Fibroblast of lung (primary cell): ENCODE results near the gene KCNK4. TPM values are rescaled to one million over a fixed set of nuclear protein-coding genes. Genes with fewer than 3 reads are reported as not detected.

Experiments used
- DNase-seq, 2 donors: peaks; one replicate each; pipeline versions ENCODE4 v3.0.0 to v3.0.0-alpha.2; 2010; ENCODE audit warnings: low read depth in 2 of 2
- H2AFZ ChIP-seq: 2 replicates; pipeline ENCODE4 v1.5.1; 2012; ENCODE audit warnings: low read length, control low read depth, inconsistent platforms
- H3K27ac ChIP-seq: 2 replicates; pipeline ENCODE4 v1.5.1; 2011; ENCODE audit warnings: low read length, control low read depth; ENCODE audit not compliant: insufficient read depth
- H3K27me3 ChIP-seq: 2 replicates; pipeline ENCODE4 v1.5.1; 2011; ENCODE audit warnings: mild to moderate bottlenecking, low read length; ENCODE audit not compliant: control insufficient read depth, insufficient read depth
- H3K36me3 ChIP-seq: 2 replicates; pipeline ENCODE4 v1.5.1; 2011; ENCODE audit warnings: low read length; ENCODE audit not compliant: control insufficient read depth, insufficient read depth
- H3K4me1 ChIP-seq: 2 replicates; pipeline ENCODE4 v1.5.1; 2011; ENCODE audit warnings: low read length; ENCODE audit not compliant: control insufficient read depth, insufficient read depth; ENCODE audit errors: extremely low read depth
- H3K4me2 ChIP-seq: 2 replicates; pipeline ENCODE4 v1.5.1; 2011; ENCODE audit warnings: low read length, control low read depth; ENCODE audit not compliant: insufficient read depth; ENCODE audit errors: extremely low read depth
- H3K4me3 ChIP-seq, 4 experiments: fragments of 200-600 bp in 1 of 4; sonication (generic) in 1 of 4; replicated peaks in 1 of 4; 2 replicates each; pipeline ENCODE4 v1.5.1; 2011 to 2016; ENCODE audit warnings: low read length in 4 of 4, low read depth in 3 of 4, mild to moderate bottlenecking in 3 of 4, control low read depth in 2 of 4, inconsistent platforms in 1 of 4, mixed read lengths in 1 of 4; ENCODE audit not compliant: insufficient read depth in 1 of 4; ENCODE audit errors: control extremely low read depth in 1 of 4
- H3K79me2 ChIP-seq: 2 replicates; pipeline ENCODE4 v1.5.1; 2012; ENCODE audit warnings: mild to moderate bottlenecking, low read length, inconsistent platforms; ENCODE audit not compliant: control insufficient read depth, insufficient read depth
- H3K9ac ChIP-seq: 2 replicates; pipeline ENCODE4 v1.5.1; 2011; ENCODE audit warnings: mild to moderate bottlenecking, low read length, control low read depth; ENCODE audit not compliant: insufficient read depth
- H3K9me3 ChIP-seq: 2 replicates; pipeline ENCODE4 v1.5.1; 2012; ENCODE audit warnings: low read depth, low read length; ENCODE audit not compliant: control insufficient read depth, insufficient read depth
- H4K20me1 ChIP-seq: 2 replicates; pipeline ENCODE4 v1.5.1; 2011; ENCODE audit warnings: low read length; ENCODE audit not compliant: control insufficient read depth, insufficient read depth; ENCODE audit errors: extremely low read depth
- EZH2 ChIP-seq: IDR thresholded peaks from 2 replicates; pipeline ENCODE4 v1.5.1; 2012; ENCODE audit warnings: low read length, control low read depth, mild to moderate bottlenecking; ENCODE audit errors: missing control alignments
- polyA plus RNA-seq, 2 donors: library from polyadenylated mRNA; depleted of rRNA in 1 of 2; stranded (reverse) in 1 of 2; unstranded in 1 of 2; fragments of >200 nt; gene quantifications; 2 replicates each; pipeline ENCODE4 v1.2.1, GENCODE V29; 2011 to 2012; ENCODE audit warnings: missing spikeins in 1 of 2
- total RNA-seq: library from RNA; depleted of rRNA; stranded (reverse); fragments of >200 nt; gene quantifications from 2 replicates; pipeline ENCODE4 v1.2.1, GENCODE V29; 2014
- TF ChIP-seq, protein P1 (sequence below), 2 donors: IDR thresholded peaks in 1 of 2; conservative IDR thresholded peaks in 1 of 2; 1 replicate in 1 of 2; 2 replicates in 1 of 2; pipeline ENCODE4 v1.5.1; 2011 to 2012; ENCODE audit warnings: low read length in 2 of 2, control low read depth in 1 of 2, inconsistent platforms in 1 of 2, low read depth in 1 of 2, mild to moderate bottlenecking in 1 of 2

Gene KCNK4
- total and polyA plus RNA-seq, 2 donors (not counting 1 experiment from before 2014, with no cell fraction given), result not detected

GRCh38 chr11:64343767-64344559 lies 52.9 kb downstream of the KCNK4 start:
- Histone ChIP-seq H3K27ac (no peak overlapping the region), H3K4me2 (no peak overlapping the region), H3K4me3 (no peak overlapping the region), H3K9me3 (no peaks in the 10 kb centered on the region), H3K27me3 (no peaks in the 10 kb centered on the region), H2AFZ (no peak overlapping the region), H3K4me1 (peaks cover 5% of the 10 kb centered on the region), H4K20me1 (no peaks in the 10 kb centered on the region), H3K79me2 (no peaks in the 10 kb centered on the region), H3K9ac (no peak overlapping the region), H3K36me3 (no peaks in the 10 kb centered on the region)
- TF ChIP-seq EZH2, result no peak
- TF ChIP-seq, protein P1, sequence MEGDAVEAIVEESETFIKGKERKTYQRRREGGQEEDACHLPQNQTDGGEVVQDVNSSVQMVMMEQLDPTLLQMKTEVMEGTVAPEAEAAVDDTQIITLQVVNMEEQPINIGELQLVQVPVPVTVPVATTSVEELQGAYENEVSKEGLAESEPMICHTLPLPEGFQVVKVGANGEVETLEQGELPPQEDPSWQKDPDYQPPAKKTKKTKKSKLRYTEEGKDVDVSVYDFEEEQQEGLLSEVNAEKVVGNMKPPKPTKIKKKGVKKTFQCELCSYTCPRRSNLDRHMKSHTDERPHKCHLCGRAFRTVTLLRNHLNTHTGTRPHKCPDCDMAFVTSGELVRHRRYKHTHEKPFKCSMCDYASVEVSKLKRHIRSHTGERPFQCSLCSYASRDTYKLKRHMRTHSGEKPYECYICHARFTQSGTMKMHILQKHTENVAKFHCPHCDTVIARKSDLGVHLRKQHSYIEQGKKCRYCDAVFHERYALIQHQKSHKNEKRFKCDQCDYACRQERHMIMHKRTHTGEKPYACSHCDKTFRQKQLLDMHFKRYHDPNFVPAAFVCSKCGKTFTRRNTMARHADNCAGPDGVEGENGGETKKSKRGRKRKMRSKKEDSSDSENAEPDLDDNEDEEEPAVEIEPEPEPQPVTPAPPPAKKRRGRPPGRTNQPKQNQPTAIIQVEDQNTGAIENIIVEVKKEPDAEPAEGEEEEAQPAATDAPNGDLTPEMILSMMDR (conservative IDR thresholded peaks at IDR 0.05 in 1 of 2, IDR thresholded peaks at IDR 0.05 in 1 of 2; ENCODE audit: low read depth in 1 of 2, low read length in 2 of 2), result no peak
- DNase-seq, result no peak

GRCh38 chr11:64344787-64345186 lies 53.7 kb downstream of the KCNK4 start:
- Histone ChIP-seq H3K4me3 (no peak overlapping the region), H3K36me3 (no peaks in the 10 kb centered on the region), H4K20me1 (no peaks in the 10 kb centered on the region), H3K9me3 (no peaks in the 10 kb centered on the region), H2AFZ (no peak overlapping the region), H3K27ac (no peak overlapping the region), H3K4me1 (peaks cover 5% of the 10 kb centered on the region), H3K4me2 (no peak overlapping the region), H3K27me3 (no peaks in the 10 kb centered on the region), H3K79me2 (no peaks in the 10 kb centered on the region), H3K9ac (no peak overlapping the region)
- TF ChIP-seq, protein P1 (conservative IDR thresholded peaks at IDR 0.05 in 1 of 2, IDR thresholded peaks at IDR 0.05 in 1 of 2; ENCODE audit: low read depth in 1 of 2, low read length in 2 of 2), result no peak
- no peak for TF ChIP-seq EZH2
- no peak for DNase-seq

DNA sequence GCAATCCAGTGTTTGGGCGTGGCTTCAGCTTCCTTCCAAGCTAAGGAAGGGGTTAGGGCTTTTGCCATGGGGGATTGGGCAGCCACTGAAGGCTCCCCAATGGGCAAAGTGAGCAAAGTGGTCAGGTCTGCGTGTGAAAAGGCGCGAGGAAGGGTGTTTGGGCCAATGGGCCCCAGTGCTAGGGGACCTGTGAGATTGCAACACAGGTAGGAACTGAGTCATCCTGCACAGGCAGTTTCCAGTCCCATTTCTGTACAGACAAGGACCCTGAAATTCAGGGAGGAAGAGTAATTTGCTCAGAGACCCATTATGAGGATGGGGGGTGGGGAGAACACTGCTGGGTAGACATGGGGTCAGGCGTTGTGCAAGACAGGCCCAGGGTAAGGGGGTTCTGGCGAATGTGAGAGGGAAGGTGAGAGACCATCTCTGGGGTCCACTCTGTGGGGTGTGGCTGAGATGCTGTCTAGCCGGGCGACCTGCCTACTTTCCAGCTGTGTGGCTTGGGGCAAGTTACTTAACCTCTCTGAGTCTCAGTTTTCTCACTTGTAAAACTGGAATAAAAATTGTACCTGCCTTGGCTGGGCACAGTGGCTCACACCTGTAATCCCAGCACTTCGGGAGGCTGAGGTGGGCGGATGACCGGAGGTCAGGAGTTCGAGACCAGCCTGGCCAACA lies 56.2 kb downstream of the KCNK4 start:
- H3K4me3 ChIP-seq, result no peak overlapping the region
- no peak for DNase-seq
- no peaks in the 10 kb centered on the region for H3K79me2 ChIP-seq
- H3K27me3 ChIP-seq, result no peaks in the 10 kb centered on the region
- no peak overlapping the region for H2AFZ ChIP-seq
- H3K9me3 ChIP-seq, result no peaks in the 10 kb centered on the region
- H3K27ac ChIP-seq, result no peak overlapping the region
- no peaks in the 10 kb centered on the region for H3K36me3 ChIP-seq
- H4K20me1 ChIP-seq, result no peaks in the 10 kb centered on the region
- no peaks in the 10 kb centered on the region for H3K4me1 ChIP-seq
- no peak overlapping the region for H3K9ac ChIP-seq
- no peak overlapping the region for H3K4me2 ChIP-seq
- TF ChIP-seq, protein P1 (conservative IDR thresholded peaks at IDR 0.05 in 1 of 2, IDR thresholded peaks at IDR 0.05 in 1 of 2; ENCODE audit: low read depth in 1 of 2, low read length in 2 of 2), result no peak
- no peak for TF ChIP-seq EZH2
